Esophagus squamous epithelium (tissue), 4 donors: Measurements from ENCODE around the gene SCARB2.

ENCODE experiments used
- CTCF ChIP-seq, 6 experiments: fragments of 450-650 bp in 4 of 6; fragments of 200-600 bp in 2 of 6; sonication (generic) in 2 of 6; IDR thresholded peaks; one replicate each; pipeline ENCODE4 v1.5.1; 2016 to 2019; ENCODE audit warnings: antibody characterized with exemption in 6 of 6, mild to moderate bottlenecking in 4 of 6, moderate library complexity in 4 of 6
- POLR2A ChIP-seq, 4 donors: fragments of 450-650 bp; IDR thresholded peaks; one replicate each; pipeline ENCODE4 v1.6.1; 2017; ENCODE audit warnings: antibody characterized with exemption in 4 of 4, mild to moderate bottlenecking in 4 of 4, moderate library complexity in 3 of 4

GRCh38 chr4:76256032-76256431 lies 42.4 kb upstream of the SCARB2 start:
- TF ChIP-seq CTCF (IDR thresholded peaks at IDR 0.05) (no peak), POLR2A (IDR thresholded peaks at IDR 0.05) (no peak)
